ENCODE results near the gene TMPRSS13. TPM values are rescaled to one million over a fixed set of nuclear protein-coding genes. Genes with fewer than 3 reads are reported as not detected.
"Not testable (repeated sequence)": the region's sequence is repeated elsewhere in the genome, so short reads cannot be mapped to it uniquely, and the experiment has no call there.

The TMPRSS13 gene
- total RNA-seq, 4 donors from 2014 or later, result 0.60 to 1.7 TPM; not detected in 2

DNA sequence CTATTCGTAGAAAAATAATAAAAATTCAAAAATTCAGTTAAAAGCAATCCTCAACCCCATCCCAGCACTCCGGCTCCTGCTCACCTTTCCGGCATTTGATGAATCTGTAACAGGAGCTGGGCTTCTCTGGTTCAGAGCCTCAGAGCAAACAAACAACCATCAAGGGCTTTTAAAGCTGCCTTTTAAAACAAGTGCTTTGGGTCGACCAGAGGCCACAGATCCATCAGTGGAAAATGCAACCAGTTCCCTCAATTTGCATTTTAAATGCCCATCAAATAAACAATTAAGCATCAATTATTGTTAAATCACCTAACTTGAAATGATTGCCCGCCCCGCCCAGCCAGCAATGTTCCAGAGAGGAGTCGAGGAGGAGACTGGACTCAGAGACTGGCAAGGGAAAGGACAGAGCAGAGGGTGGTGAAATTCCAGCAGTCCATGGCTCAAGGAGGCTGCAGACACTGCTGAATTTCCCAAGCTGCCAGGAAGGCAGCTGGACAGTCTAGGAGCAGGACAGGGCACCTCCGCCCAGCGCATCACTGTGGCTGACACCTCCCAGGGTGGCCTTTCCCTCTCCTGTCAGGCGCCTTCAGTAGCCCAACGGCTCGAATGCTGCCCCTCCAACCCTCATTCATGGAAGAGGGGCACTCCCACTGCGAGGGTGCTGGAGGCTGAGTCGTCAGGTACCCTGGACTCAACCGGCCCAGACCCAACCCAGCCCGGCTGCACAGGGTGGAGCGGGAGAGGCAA is 60.2 kb downstream of the TMPRSS13 start:
- 74 to 84% methylated on average over 12 to 17 of the region's 17 CpGs for whole genome bisulfite sequencing, 2 donors
- Histone ChIP-seq H3K4me3 (no peak overlapping the region), H3K4me1 (peaks cover 0 to 20% (median 3%) of the 10 kb centered on the region in 4 donors), H3K27me3 (peaks cover 0 to 13% of the 10 kb centered on the region in 2 donors), H3K9me3 (no peaks in the 10 kb centered on the region), H3K36me3 (no peaks in the 10 kb centered on the region), H3K27ac (peak overlapping the region in 3 of 4 donors; percentile 7 to 74 (median 66))
- DNase-seq (ENCODE audit: low spot score in 2 of 2), result no peak
- TF ChIP-seq, protein P1, sequence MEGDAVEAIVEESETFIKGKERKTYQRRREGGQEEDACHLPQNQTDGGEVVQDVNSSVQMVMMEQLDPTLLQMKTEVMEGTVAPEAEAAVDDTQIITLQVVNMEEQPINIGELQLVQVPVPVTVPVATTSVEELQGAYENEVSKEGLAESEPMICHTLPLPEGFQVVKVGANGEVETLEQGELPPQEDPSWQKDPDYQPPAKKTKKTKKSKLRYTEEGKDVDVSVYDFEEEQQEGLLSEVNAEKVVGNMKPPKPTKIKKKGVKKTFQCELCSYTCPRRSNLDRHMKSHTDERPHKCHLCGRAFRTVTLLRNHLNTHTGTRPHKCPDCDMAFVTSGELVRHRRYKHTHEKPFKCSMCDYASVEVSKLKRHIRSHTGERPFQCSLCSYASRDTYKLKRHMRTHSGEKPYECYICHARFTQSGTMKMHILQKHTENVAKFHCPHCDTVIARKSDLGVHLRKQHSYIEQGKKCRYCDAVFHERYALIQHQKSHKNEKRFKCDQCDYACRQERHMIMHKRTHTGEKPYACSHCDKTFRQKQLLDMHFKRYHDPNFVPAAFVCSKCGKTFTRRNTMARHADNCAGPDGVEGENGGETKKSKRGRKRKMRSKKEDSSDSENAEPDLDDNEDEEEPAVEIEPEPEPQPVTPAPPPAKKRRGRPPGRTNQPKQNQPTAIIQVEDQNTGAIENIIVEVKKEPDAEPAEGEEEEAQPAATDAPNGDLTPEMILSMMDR (IDR thresholded peaks at IDR 0.05), result no peak
- TF ChIP-seq EP300 (IDR thresholded peaks at IDR 0.05), result no peak
- TF ChIP-seq POLR2A (IDR thresholded peaks at IDR 0.05), result no peak

DNA sequence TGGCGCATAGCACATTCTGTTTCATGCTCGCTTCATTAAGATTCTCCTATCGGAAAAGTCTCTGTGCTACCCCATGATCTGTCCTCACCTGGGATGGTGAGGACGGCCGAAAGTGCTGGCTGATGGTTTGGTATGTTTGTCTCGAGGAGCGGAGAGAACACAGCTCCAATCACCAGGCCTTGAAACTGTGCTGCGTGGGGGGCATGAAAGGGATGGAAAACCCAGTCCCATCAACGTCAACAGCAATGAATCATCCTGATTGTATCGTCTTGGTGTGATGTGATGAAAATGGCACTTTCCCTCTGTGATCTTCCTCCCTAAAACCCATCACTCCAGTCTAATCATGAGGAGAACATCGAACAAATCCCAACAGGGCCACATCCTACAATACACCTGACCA is 61.1 kb downstream of the TMPRSS13 start:
- TF ChIP-seq EP300 (IDR thresholded peaks at IDR 0.05) (no peak), POLR2A (IDR thresholded peaks at IDR 0.05) (no peak)
- TF ChIP-seq, protein P1 (IDR thresholded peaks at IDR 0.05), result no peak
- no peak for DNase-seq (ENCODE audit: low spot score in 2 of 2)
- Histone ChIP-seq H3K27me3 (peaks cover 0 to 4% of the 10 kb centered on the region in 2 donors), H3K4me1 (peaks cover 0 to 11% (median 3%) of the 10 kb centered on the region in 4 donors), H3K4me3 (no peak overlapping the region), H3K36me3 (no peaks in the 10 kb centered on the region), H3K27ac (peak overlapping the region in 3 of 4 donors; percentile 7 to 74 (median 66)), H3K9me3 (no peaks in the 10 kb centered on the region)
- 81 to 85% methylated on average over 11 of the region's 11 CpGs for WGBS, 2 donors

DNA sequence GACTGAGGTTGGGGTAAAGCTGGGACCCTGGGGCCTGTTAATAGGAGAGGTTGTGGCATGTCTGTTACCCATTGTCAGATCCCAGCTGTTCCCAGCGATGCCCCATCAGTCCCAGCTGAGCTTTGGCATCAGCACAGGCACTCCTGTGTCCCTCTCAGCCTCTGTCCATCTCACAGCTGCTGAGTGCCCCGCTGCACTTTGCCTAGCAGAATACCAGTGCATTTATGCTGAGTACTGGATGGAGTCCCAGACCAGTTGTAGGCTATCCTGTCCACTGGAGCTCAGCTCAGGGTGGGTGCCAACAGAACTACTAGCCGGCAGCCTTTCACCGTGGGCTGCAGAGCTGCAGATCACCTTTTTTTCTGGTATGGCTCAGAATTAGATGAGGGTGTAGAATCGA is 62.7 kb downstream of the TMPRSS13 start:
- 65 to 80% methylated on average over 5 of the region's 5 CpGs for WGBS, 2 donors
- TF ChIP-seq, protein P1 (IDR thresholded peaks at IDR 0.05), result no peak
- no peak for TF ChIP-seq EP300 (IDR thresholded peaks at IDR 0.05)
- no peak for TF ChIP-seq POLR2A (IDR thresholded peaks at IDR 0.05)
- Histone ChIP-seq H3K4me3 (no peak overlapping the region), H3K27ac (peak overlapping the region in 1 of 4 donors; percentile 21), H3K9me3 (no peaks in the 10 kb centered on the region), H3K36me3 (no peaks in the 10 kb centered on the region), H3K4me1 (peaks cover 0 to 15% (median 2%) of the 10 kb centered on the region in 4 donors), H3K27me3 (no peaks in the 10 kb centered on the region)
- no peak for DNase-seq (ENCODE audit: low spot score in 2 of 2)

DNA sequence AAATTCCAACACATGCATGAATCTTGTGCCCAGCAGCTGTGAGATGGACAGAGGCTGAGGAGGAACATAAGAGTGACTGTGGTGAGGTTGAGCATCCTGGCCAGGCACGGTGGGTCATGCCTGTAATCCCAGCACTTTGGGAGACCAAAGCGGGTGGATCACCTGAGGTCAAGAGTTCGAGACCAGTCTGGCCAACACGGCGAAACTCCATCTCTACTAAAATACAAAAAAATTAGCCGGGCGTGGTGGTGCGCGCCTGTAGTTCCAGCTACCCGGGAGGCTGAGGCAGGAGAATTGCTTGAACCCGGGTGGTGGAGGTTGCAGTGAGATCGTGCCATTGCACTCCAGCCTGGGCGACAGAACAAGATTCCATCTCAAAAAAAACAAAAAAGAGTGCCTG is 63.7 kb downstream of the TMPRSS13 start:
- DNase-seq (ENCODE audit: low spot score in 2 of 2); H3K36me3 ChIP-seq; H3K9me3 ChIP-seq; H3K27me3 ChIP-seq; H3K4me3 ChIP-seq: not testable (repeated sequence)
- Histone ChIP-seq H3K27ac (peak overlapping the region in 1 of 4 donors; percentile 21), H3K4me1 (peaks cover 0 to 16% (median 3%) of the 10 kb centered on the region in 4 donors)
- 96% methylated on average over 13 of the region's 13 CpGs for WGBS, 2 donors

DNA sequence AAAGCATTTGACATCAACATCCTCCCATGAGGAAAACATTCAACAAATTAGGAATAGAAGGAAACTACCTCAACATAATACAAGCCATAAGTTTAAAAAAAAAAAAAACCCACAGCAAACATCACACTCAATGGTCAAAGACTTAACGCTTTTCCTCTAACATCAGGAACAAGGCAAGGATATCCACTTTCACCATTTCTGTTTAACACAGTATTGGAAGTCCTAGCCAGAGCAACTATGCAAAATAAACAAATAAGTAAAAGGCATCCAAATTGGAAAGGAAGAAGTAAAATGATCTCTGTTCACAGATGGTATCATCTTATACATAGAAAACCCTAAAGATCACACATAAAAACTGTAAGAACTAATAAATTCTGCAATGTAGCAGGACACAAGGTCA is 65.8 kb downstream of the TMPRSS13 start:
- TF ChIP-seq POLR2A (IDR thresholded peaks at IDR 0.05), result no peak
- no peak for TF ChIP-seq EP300 (IDR thresholded peaks at IDR 0.05)
- TF ChIP-seq, protein P1 (IDR thresholded peaks at IDR 0.05), result no peak
- whole genome bisulfite sequencing, 2 donors, result 83 to 91% methylated on average over 1 of the region's 1 CpG
- H3K9me3 ChIP-seq, result no peaks in the 10 kb centered on the region

More for the DNA sequence above, 65.8 kb downstream of the TMPRSS13 start:
- no peak overlapping the region for H3K4me3 ChIP-seq
- no peak for DNase-seq (ENCODE audit: low spot score in 2 of 2)
- H3K27me3 ChIP-seq, result no peaks in the 10 kb centered on the region
- no peak overlapping the region for H3K27ac ChIP-seq
- peaks cover 0 to 10% (median 3%) of the 10 kb centered on the region in 4 donors for H3K4me1 ChIP-seq
- H3K36me3 ChIP-seq, result no peaks in the 10 kb centered on the region
